ENCODE results near the gene NQO2.

GRCh38 chr6:2964793-2965505, 34.7 kb upstream of the NQO2 start:
- TF ChIP-seq CTCF (IDR thresholded peaks at IDR 0.05) (no peak), POLR2A (IDR thresholded peaks at IDR 0.05) (no peak)
